ENCODE data around the gene TAGLN. TPM values are rescaled to one million over a fixed set of nuclear protein-coding genes. Genes with fewer than 3 reads are reported as not detected.

The TAGLN gene
- total and polyA plus RNA-seq, 9 of the 15 experiments (the other 6 are each of a cell fraction or from before 2014, with no cell fraction given): 0.21 to 4.9 (median 1.1) TPM

DNA sequence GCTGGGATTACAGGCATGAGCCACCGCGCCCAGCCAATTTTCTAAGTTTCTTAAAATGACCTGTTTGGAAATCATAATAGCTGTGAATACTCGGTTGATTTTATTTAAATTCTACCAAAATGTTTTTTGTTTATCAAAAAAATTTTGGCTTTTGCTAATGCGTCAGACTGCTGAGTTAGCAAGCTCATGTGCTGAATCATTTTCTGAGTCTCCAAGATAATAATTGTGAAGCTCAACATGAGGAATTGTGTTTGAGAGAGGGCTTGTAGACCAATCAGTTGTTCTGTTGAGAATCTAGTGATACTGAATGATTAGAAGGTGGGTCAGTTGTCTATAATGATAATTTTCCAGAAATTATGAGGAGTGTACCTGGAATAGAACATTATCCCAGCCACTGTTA, 49.2 kb downstream of the TAGLN start (continued):
- no peak for TF ChIP-seq TCF7 (IDR thresholded peaks at IDR 0.05; ENCODE audit: borderline replicate concordance)
- TF ChIP-seq DPF2 (IDR thresholded peaks at IDR 0.05): peak; percentile 50; the same call in 1 of the 2 replicates
- TF ChIP-seq ESRRB (CRISPR knock-in tag; IDR thresholded peaks at IDR 0.05; ENCODE audit: borderline replicate concordance): no peak
- TF ChIP-seq C11orf30 (IDR thresholded peaks at IDR 0.05; ENCODE audit: low read depth): peak; percentile 91
- TF ChIP-seq ELF2 (CRISPR knock-in tag; IDR thresholded peaks at IDR 0.05): no peak
- TF ChIP-seq, protein P1, sequence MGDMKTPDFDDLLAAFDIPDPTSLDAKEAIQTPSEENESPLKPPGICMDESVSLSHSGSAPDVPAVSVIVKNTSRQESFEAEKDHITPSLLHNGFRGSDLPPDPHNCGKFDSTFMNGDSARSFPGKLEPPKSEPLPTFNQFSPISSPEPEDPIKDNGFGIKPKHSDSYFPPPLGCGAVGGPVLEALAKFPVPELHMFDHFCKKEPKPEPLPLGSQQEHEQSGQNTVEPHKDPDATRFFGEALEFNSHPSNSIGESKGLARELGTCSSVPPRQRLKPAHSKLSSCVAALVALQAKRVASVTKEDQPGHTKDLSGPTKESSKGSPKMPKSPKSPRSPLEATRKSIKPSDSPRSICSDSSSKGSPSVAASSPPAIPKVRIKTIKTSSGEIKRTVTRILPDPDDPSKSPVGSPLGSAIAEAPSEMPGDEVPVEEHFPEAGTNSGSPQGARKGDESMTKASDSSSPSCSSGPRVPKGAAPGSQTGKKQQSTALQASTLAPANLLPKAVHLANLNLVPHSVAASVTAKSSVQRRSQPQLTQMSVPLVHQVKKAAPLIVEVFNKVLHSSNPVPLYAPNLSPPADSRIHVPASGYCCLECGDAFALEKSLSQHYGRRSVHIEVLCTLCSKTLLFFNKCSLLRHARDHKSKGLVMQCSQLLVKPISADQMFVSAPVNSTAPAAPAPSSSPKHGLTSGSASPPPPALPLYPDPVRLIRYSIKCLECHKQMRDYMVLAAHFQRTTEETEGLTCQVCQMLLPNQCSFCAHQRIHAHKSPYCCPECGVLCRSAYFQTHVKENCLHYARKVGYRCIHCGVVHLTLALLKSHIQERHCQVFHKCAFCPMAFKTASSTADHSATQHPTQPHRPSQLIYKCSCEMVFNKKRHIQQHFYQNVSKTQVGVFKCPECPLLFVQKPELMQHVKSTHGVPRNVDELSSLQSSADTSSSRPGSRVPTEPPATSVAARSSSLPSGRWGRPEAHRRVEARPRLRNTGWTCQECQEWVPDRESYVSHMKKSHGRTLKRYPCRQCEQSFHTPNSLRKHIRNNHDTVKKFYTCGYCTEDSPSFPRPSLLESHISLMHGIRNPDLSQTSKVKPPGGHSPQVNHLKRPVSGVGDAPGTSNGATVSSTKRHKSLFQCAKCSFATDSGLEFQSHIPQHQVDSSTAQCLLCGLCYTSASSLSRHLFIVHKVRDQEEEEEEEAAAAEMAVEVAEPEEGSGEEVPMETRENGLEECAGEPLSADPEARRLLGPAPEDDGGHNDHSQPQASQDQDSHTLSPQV (IDR thresholded peaks at IDR 0.05): peak; percentile 40; the same call in 1 of the 2 replicates
- no peak for TF ChIP-seq JUNB (CRISPR knock-in tag; conservative IDR thresholded peaks at IDR 0.05)
- no peak for TF ChIP-seq ATF7 (IDR thresholded peaks at IDR 0.05)
- TF ChIP-seq ZNF316 (IDR thresholded peaks at IDR 0.05): peak; percentile 93
- no peak for TF ChIP-seq TEAD1 (CRISPR knock-in tag; IDR thresholded peaks at IDR 0.05)
- TF ChIP-seq NFE2 (IDR thresholded peaks at IDR 0.05; ENCODE audit: low read depth): peak; percentile 39; the same call in 1 of the 2 replicates
- TF ChIP-seq GTF2E2 (tag; IDR thresholded peaks at IDR 0.05): no peak

All from K562 (cell line).